Peyer's patch (tissue), 4 donors: ENCODE measurements around the gene TNFSF8. TPM values are rescaled to one million over a fixed set of nuclear protein-coding genes. Genes with fewer than 3 reads are reported as not detected.

Experiments
- DNase-seq, 3 donors: peaks; one replicate each; pipeline ENCODE4 v3.0.0-alpha.2; 2017 to 2019
- H3K27ac ChIP-seq, 4 donors: fragments of 200-600 bp; sonication (generic); one replicate each; pipeline ENCODE4 v1.5.1; 2016 to 2019
- H3K27me3 ChIP-seq, 2 donors: fragments of 200-600 bp; sonication (generic); one replicate each; pipeline ENCODE4 v1.5.1; 2019
- H3K36me3 ChIP-seq, 3 donors: fragments of 200-600 bp; sonication (generic); one replicate each; pipeline ENCODE4 v1.5.1; 2016 to 2019
- H3K4me1 ChIP-seq, 4 donors: fragments of 200-600 bp; sonication (generic); one replicate each; pipeline ENCODE4 v1.5.1; 2016 to 2019
- H3K4me3 ChIP-seq, 4 donors: fragments of 200-600 bp; sonication (generic); 1 replicate in 3 of 4; 2 replicates in 1 of 4; pipeline ENCODE4 v1.5.1; 2016 to 2019; ENCODE audit warnings: mild to moderate bottlenecking in 1 of 4
- H3K9me3 ChIP-seq, 4 donors: fragments of 200-600 bp; sonication (generic); one replicate each; pipeline ENCODE4 v1.5.1; 2016 to 2019; ENCODE audit warnings: mild to moderate bottlenecking in 1 of 4
- CTCF ChIP-seq, 6 experiments: fragments of 450-650 bp in 4 of 6; fragments of 200-600 bp in 2 of 6; sonication (generic) in 1 of 6; IDR thresholded peaks; one replicate each; pipeline ENCODE4 v1.5.1; 2017 to 2019; ENCODE audit warnings: antibody characterized with exemption in 6 of 6, mild to moderate bottlenecking in 3 of 6, moderate library complexity in 1 of 6
- POLR2A ChIP-seq, 2 donors: fragments of 450-650 bp; IDR thresholded peaks; one replicate each; pipeline ENCODE4 v1.5.1; 2017; ENCODE audit warnings: antibody characterized with exemption in 2 of 2, mild to moderate bottlenecking in 2 of 2, moderate library complexity in 2 of 2
- total RNA-seq, 4 donors: library from RNA; depleted of rRNA; stranded (reverse); fragments of >200 nt; gene quantifications; one replicate each; pipeline ENCODE4 v1.1.0, GENCODE V29; 2016

The TNFSF8 gene
- total RNA-seq, 4 donors from 2014 or later, result 2.1 to 11.6 (median 4.7) TPM

DNA sequence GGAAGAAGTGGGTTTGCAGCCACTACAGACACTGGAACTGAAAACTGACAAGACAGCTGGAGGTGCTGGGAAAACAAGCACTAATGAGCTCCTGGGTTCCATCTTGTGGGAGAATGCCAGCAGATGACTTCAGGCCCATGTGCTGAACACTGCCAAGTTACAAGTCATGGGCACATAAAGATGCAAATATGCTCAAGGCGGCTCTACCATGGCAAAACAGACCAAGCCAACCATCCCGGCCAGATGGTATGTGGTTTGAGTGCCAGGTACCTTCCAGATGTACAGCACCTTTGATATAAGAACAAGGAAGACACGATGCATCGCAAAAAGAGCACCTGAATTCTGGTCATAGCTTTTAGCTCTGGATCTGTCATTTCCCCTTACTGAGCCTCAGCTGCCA is 19.9 kb downstream of the TNFSF8 start:
- Histone ChIP-seq H3K36me3 (no peaks in the 10 kb centered on the region), H3K4me3 (no peak overlapping the region), H3K27ac (peak overlapping the region in 1 of 4 donors; percentile 60), H3K27me3 (no peaks in the 10 kb centered on the region), H3K9me3 (no peaks in the 10 kb centered on the region), H3K4me1 (peaks cover 0 to 25% (median 17%) of the 10 kb centered on the region in 4 donors)
- TF ChIP-seq CTCF (IDR thresholded peaks at IDR 0.05), result no peak
- TF ChIP-seq POLR2A (IDR thresholded peaks at IDR 0.05), result no peak
- DNase-seq, result peak in 2 of 3 donors; percentile 59 to 63

- Histone ChIP-seq H3K4me3 (no peak overlapping the region), H3K9me3 (no peaks in the 10 kb centered on the region), H3K36me3 (no peaks in the 10 kb centered on the region), H3K27me3 (no peaks in the 10 kb centered on the region), H3K27ac (peak overlapping the region in 2 of 4 donors; percentile 44 to 60), H3K4me1 (peaks cover 0 to 25% (median 17%) of the 10 kb centered on the region in 4 donors)
- TF ChIP-seq POLR2A (IDR thresholded peaks at IDR 0.05), result no peak
- TF ChIP-seq CTCF (IDR thresholded peaks at IDR 0.05), result no peak
- no peak for DNase-seq
These were observed 20.7 kb downstream of the TNFSF8 start for GRCh38 chr9:114909661-114910060.

DNA sequence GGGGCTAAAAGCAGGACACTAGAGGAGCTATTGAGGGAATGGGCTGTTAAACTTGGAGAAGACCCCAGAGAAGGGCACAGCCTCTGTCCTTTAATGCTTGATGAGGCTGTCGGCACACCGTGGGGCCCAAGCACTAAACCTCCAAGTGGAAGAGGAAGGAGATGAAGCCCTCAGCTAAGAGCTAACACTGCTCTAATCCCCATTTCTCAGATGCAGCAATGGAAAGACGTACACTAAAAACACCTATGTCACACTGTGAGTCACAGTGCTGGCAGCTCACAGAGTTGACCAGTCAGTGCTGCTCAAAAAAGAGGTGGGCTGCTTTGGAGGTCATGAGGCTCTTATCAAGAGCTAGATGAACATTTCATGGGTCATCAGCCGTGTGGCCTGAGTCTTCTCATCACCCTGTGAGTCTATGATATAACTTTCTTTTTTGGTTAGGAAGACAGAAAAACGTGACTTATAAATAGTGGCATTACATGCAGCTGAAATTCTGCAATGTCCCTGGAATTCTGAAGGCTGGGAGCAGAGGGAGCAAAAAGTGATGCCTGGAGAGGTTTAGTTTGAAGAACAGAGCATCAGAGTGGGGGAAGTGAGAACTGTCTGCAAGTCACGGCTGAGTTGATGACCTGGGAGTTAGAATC is 21.5 kb downstream of the TNFSF8 start:
- no peaks in the 10 kb centered on the region for H3K27me3 ChIP-seq
- H3K9me3 ChIP-seq, result no peaks in the 10 kb centered on the region
- no peak for DNase-seq
- no peak overlapping the region for H3K4me3 ChIP-seq
- no peaks in the 10 kb centered on the region for H3K36me3 ChIP-seq
- H3K4me1 ChIP-seq, result peaks cover 0 to 25% (median 17%) of the 10 kb centered on the region in 4 donors
- TF ChIP-seq CTCF (IDR thresholded peaks at IDR 0.05) (no peak), POLR2A (IDR thresholded peaks at IDR 0.05) (no peak)
- peak overlapping the region in 3 of 4 donors; percentile 34 to 60 (median 44) for H3K27ac ChIP-seq

DNA sequence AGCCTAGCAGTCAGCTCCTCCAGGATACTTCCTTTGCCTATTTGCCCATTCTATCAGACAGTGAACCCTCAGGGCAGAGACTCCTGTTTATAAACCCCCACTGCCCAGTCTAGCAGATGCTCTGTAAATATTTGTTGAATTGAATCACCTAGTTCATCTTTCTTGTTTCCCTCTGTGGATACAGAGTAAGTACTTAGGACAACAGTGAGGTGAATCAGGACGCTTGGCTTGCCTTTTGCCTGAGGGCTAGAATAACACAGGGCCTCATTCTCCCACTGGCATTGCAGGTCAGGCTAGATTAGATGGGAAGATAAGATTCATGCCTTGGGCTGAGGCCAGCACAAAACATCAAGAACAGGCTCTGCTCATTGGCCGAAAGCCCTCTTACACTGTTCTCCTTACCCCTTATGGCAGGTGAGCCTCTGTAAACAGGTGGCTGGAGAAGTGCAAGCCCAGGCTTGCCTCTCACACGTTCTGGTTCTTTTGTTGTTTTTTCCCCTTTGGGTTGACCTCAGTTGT is 22.2 kb downstream of the TNFSF8 start:
- no peak overlapping the region for H3K4me3 ChIP-seq
- H3K27ac ChIP-seq, result peak overlapping the region in 3 of 4 donors; percentile 34 to 60 (median 50)
- H3K9me3 ChIP-seq, result no peaks in the 10 kb centered on the region
- H3K27me3 ChIP-seq, result no peaks in the 10 kb centered on the region
- H3K4me1 ChIP-seq, result peaks cover 0 to 28% (median 17%) of the 10 kb centered on the region in 4 donors
- no peaks in the 10 kb centered on the region for H3K36me3 ChIP-seq
- TF ChIP-seq CTCF (IDR thresholded peaks at IDR 0.05), result no peak
- no peak for TF ChIP-seq POLR2A (IDR thresholded peaks at IDR 0.05)
- DNase-seq, result peak in 1 of 3 donors; percentile 64

DNA sequence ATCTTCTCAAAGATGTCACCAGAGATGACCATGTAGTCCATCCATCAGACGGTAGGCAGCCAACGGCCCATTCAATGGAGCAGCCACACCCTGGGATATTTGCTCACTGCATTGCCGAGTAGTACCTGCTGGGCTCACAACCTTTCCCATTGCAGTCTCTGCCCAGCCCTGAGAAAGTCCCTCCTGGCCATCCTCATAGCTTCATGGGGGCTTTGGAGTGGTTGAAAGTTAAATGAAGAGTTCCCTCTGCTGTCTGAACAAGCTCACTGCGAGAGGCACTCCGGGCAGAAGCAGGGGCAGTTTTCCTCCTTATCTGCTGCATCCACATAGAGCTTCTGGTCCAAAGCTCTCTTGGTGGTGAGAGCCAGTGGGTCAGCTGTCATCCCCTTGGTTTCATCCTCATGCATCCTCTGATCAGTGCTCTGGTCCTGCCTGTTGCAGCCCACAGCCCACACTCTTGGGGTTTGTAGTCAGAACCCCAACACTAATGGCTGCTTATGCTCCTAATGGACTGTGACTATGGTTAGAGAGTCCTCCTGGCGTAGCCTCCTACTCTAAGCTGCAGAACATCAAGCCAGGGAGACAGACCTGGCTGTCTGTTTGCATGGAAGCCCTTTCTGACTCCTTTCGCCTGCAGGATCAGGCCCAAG is 23.3 kb downstream of the TNFSF8 start:
- DNase-seq, result no peak
- peaks cover 0 to 33% (median 17%) of the 10 kb centered on the region in 4 donors for H3K4me1 ChIP-seq
- no peaks in the 10 kb centered on the region for H3K36me3 ChIP-seq
- H3K27me3 ChIP-seq, result no peaks in the 10 kb centered on the region
- no peaks in the 10 kb centered on the region for H3K9me3 ChIP-seq
- H3K4me3 ChIP-seq, result no peak overlapping the region
- TF ChIP-seq POLR2A (IDR thresholded peaks at IDR 0.05) (no peak), CTCF (IDR thresholded peaks at IDR 0.05) (peak in 5 of 6 experiments; percentile 9 to 57 (median 54))
- peak overlapping the region in 2 of 4 donors; percentile 0 to 50 for H3K27ac ChIP-seq
